K562 (cell line): ENCODE results near the gene PDLIM7. TPM values are rescaled to one million over a fixed set of nuclear protein-coding genes. Genes with fewer than 3 reads are reported as not detected.

Experiments
- ATF7 ChIP-seq: fragments of 450-650 bp; IDR thresholded peaks from 2 replicates; pipeline ENCODE4 v1.7.1; 2014; ENCODE audit warnings: mild to moderate bottlenecking, moderate library complexity
- BHLHE40 ChIP-seq: IDR thresholded peaks from 2 replicates; pipeline ENCODE4 v1.6.1; 2011; ENCODE audit warnings: low read length, improper control_type of control experiment
- CBFA2T2 ChIP-seq: fragments of 450-650 bp; conservative IDR thresholded peaks from 2 replicates; pipeline ENCODE4 v1.6.1; 2017; ENCODE audit warnings: mild to moderate bottlenecking
- CC2D1A ChIP-seq: fragments of 450-650 bp; IDR thresholded peaks from 2 replicates; pipeline ENCODE4 v1.6.1; 2017; ENCODE audit warnings: mild to moderate bottlenecking
- EP300 ChIP-seq: IDR thresholded peaks from 2 replicates; pipeline ENCODE4 v1.6.1; 2012; ENCODE audit warnings: low read length, improper control_type of control experiment
- ETV5 ChIP-seq: sonication (generic); formaldehyde crosslinking; IDR thresholded peaks from 2 replicates; pipeline ENCODE4 v1.4.0; 2020; ENCODE audit warnings: low read depth, mild to moderate bottlenecking, missing genetic modification reagents
- FOXM1 ChIP-seq, 2 experiments: fragments of 450-650 bp in 1 of 2; sonication (generic) in 1 of 2; formaldehyde crosslinking in 1 of 2; IDR thresholded peaks; 2 replicates each; pipeline versions ENCODE4 v1.6.1 to v1.9.0; 2017 to 2022; ENCODE audit warnings: low read depth in 2 of 2, mild to moderate bottlenecking in 2 of 2, missing genetic modification reagents in 1 of 2, moderate library complexity in 1 of 2
- GATA2 ChIP-seq: sonication (generic); formaldehyde crosslinking; IDR thresholded peaks from 2 replicates; pipeline ENCODE4 v1.4.0; 2020; ENCODE audit warnings: mild to moderate bottlenecking, missing genetic modification reagents
- MAZ ChIP-seq, 2 experiments: fragments of 450-650 bp in 1 of 2; sonication (generic) in 1 of 2; formaldehyde crosslinking; IDR thresholded peaks in 1 of 2; conservative IDR thresholded peaks in 1 of 2; 2 replicates each; pipeline versions ENCODE4 v1.4.0 to v1.5.0; 2020; ENCODE audit warnings: mild to moderate bottlenecking in 1 of 2, missing genetic modification reagents in 1 of 2
- MBD2 ChIP-seq: sonication (generic); IDR thresholded peaks from 2 replicates; pipeline ENCODE4 v1.6.1; 2016; ENCODE audit warnings: low read depth, borderline replicate concordance
- MITF ChIP-seq: IDR thresholded peaks from 2 replicates; pipeline ENCODE4 v1.6.1; 2014; ENCODE audit warnings: antibody characterized with exemption
- MTA2 ChIP-seq: fragments of 450-650 bp; IDR thresholded peaks from 2 replicates; pipeline ENCODE4 v1.6.1; 2016; ENCODE audit warnings: low read depth
- MYNN ChIP-seq, 2 experiments: sonication (generic); formaldehyde crosslinking in 1 of 2; IDR thresholded peaks; 2 replicates each; pipeline versions ENCODE4 v1.5.0 to v1.6.1; 2016 to 2020; ENCODE audit warnings: antibody characterized with exemption in 1 of 2, missing genetic modification reagents in 1 of 2
- SMAD1 ChIP-seq: fragments of 150-350 bp; IDR thresholded peaks from 2 replicates; pipeline ENCODE4 v1.6.1; 2014; ENCODE audit warnings: low read length, low read depth; ENCODE audit not compliant: partially characterized antibody
- SMAD2 ChIP-seq: fragments of 150-350 bp; IDR thresholded peaks from 2 replicates; pipeline ENCODE4 v1.6.1; 2014; ENCODE audit warnings: low read depth, mild to moderate bottlenecking, low read length
- SP2 ChIP-seq: IDR thresholded peaks from 2 replicates; pipeline ENCODE4 v1.6.1; 2011; ENCODE audit warnings: mild to moderate bottlenecking, low read depth, low read length, moderate library complexity; ENCODE audit not compliant: poor library complexity, severe bottlenecking; ENCODE audit errors: extremely low read depth
- TCF3 ChIP-seq: sonication (generic); formaldehyde crosslinking; IDR thresholded peaks from 2 replicates; pipeline ENCODE4 v1.4.0; 2020; ENCODE audit warnings: mild to moderate bottlenecking, missing genetic modification reagents
- ZNF274 ChIP-seq: IDR thresholded peaks from 2 replicates; pipeline ENCODE4 v1.6.1; 2011; ENCODE audit warnings: low read depth, mild to moderate bottlenecking, low read length, moderate library complexity, borderline replicate concordance
- ZNF644 ChIP-seq: fragments of 200-800 bp; sonication (Bioruptor generic); IDR thresholded peaks from 2 replicates; pipeline ENCODE4 v1.6.1; 2016; ENCODE audit warnings: low read depth, missing genetic modification characterization, missing compliant biosample characterization
- ZNF766 ChIP-seq: fragments of 200-800 bp; sonication (Bioruptor generic); conservative IDR thresholded peaks from 2 replicates; pipeline ENCODE4 v1.6.1; 2016; ENCODE audit warnings: missing genetic modification characterization, missing compliant biosample characterization
- polyA plus RNA-seq, 8 experiments: library from polyadenylated mRNA; depleted of rRNA in 4 of 8; stranded (reverse) in 5 of 8; unstranded in 3 of 8; fragments of >200 nt; fragmentation: Nextera tagmentation in 2 of 8; fragmentation: Illumina TruSeq in 1 of 8; extraction: Ambion mirVana in 2 of 8; extraction: Trizol in 1 of 8; gene quantifications; 2 replicates each; pipeline versions ENCODE4 v1.2.1 to v1.2.3, GENCODE V29; 2011 to 2014; ENCODE audit warnings: inconsistent platforms in 1 of 8, missing spikeins in 1 of 8
- total RNA-seq, 7 experiments: library from RNA; depleted of rRNA in 6 of 7; stranded (reverse); fragments of >200 nt in 6 of 7; fragmentation: Illumina TruSeq in 2 of 7; extraction: Trizol in 2 of 7; gene quantifications; 2 replicates each; pipeline versions ENCODE4 v1.2.1 to v1.2.3, GENCODE V29; 2011 to 2021; ENCODE audit warnings: low replicate concordance in 1 of 7
- TF ChIP-seq, protein P1 (sequence below): sonication (generic); IDR thresholded peaks from 2 replicates; pipeline ENCODE4 v1.6.1; 2016
- TF ChIP-seq, protein P2 (sequence below): fragments of 150-350 bp; conservative IDR thresholded peaks from 2 replicates; pipeline ENCODE4 v1.6.1; 2014; ENCODE audit warnings: low read length

The PDLIM7 gene
- total and polyA plus RNA-seq, 9 of the 15 experiments (the other 6 are each of a cell fraction or from before 2014, with no cell fraction given): 2.1 to 124 (median 32.6) TPM

DNA sequence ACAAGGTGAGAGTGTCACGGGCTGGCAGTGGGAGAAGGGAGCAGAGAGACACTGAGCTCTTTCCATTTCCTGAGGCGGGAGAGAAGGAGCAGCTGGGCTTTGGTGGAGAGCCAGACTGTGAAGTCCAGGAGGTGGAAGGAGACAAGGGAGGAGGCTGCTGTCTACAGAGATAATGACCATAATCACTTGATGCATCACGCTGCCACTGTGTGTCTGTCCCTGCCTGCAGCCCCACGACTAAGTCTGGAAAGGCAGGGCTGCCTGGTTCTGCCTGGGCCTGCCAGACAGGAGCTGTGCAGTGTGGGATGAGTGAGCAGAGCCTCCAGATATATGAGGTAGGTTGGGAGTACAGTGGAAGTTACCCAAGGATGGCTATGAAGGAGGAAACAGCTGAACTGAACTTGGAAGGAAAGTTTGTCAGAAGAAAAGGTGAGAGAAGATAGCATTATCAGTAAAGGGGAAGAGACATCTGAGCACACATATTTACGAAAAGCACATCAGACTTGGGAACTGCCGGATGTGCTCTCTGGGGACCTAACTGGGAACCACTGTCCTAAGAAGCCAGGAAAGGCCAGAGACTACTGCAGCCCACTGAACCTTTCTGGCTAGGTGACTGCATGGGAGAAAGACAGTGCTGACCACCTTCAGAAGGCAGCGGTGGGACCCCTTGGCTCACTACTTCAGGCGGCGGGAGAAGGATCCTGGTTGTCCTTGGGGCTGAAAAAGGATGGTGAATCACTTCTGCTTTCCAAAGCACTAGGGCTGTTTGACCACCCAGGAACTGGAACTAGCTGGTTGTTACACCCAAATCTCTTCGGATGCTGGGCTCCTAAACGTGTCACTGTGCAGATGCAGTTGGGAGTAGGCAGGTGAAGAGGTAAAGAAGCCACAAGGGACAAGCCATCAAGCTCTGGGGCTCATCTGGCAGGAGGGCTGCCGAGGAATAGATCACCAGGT lies 32.1 kb upstream of the PDLIM7 start (continued):
- peak; percentile 54; the same call in 1 of the 2 replicates for TF ChIP-seq FOXM1 (IDR thresholded peaks at IDR 0.05; ENCODE audit: low read depth)
- no peak for TF ChIP-seq FOXM1 (CRISPR knock-in tag; IDR thresholded peaks at IDR 0.05; ENCODE audit: low read depth)
- TF ChIP-seq CC2D1A: peak; percentile 67; the same call in 1 of the 2 replicates
- peak; percentile 81 for TF ChIP-seq MTA2
- peak; percentile 92 for TF ChIP-seq TCF3 (CRISPR knock-in tag)
- TF ChIP-seq MBD2: 0 out of 2 replicates have a peak, but pooled peaks have one; percentile 40
- TF ChIP-seq SMAD1: peak; percentile 58
- no peak; a peak in 1 of 4 replicates for TF ChIP-seq MAZ (CRISPR knock-in tag; conservative IDR thresholded peaks at IDR 0.05 in 1 of 2, IDR thresholded peaks at IDR 0.05 in 1 of 2)
- TF ChIP-seq SMAD2: no peak
- 0 out of 2 replicates have a peak, but pooled peaks have one; percentile 23 for TF ChIP-seq ATF7
- peak; percentile 22; the same call in 1 of the 2 replicates for TF ChIP-seq ZNF274
- TF ChIP-seq EP300: peak; percentile 66; the same call in 1 of the 2 replicates
- TF ChIP-seq, protein P1, sequence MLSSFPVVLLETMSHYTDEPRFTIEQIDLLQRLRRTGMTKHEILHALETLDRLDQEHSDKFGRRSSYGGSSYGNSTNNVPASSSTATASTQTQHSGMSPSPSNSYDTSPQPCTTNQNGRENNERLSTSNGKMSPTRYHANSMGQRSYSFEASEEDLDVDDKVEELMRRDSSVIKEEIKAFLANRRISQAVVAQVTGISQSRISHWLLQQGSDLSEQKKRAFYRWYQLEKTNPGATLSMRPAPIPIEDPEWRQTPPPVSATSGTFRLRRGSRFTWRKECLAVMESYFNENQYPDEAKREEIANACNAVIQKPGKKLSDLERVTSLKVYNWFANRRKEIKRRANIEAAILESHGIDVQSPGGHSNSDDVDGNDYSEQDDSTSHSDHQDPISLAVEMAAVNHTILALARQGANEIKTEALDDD: peak; percentile 33; the same call in 1 of the 2 replicates
- TF ChIP-seq ZNF644: no peak
- peak; percentile 64; the same call in 1 of the 2 replicates for TF ChIP-seq MYNN (IDR thresholded peaks at IDR 0.05)
- TF ChIP-seq MYNN (CRISPR knock-in tag; IDR thresholded peaks at IDR 0.05): no peak
- peak; percentile 93 for TF ChIP-seq GATA2 (CRISPR knock-in tag)
- TF ChIP-seq ZNF766 (CRISPR knock-in tag): peak; percentile 76; the same call in 1 of the 2 replicates
- TF ChIP-seq MITF: peak; percentile 30; the same call in 1 of the 2 replicates
- TF ChIP-seq CBFA2T2: peak; percentile 92
- TF ChIP-seq, protein P2, sequence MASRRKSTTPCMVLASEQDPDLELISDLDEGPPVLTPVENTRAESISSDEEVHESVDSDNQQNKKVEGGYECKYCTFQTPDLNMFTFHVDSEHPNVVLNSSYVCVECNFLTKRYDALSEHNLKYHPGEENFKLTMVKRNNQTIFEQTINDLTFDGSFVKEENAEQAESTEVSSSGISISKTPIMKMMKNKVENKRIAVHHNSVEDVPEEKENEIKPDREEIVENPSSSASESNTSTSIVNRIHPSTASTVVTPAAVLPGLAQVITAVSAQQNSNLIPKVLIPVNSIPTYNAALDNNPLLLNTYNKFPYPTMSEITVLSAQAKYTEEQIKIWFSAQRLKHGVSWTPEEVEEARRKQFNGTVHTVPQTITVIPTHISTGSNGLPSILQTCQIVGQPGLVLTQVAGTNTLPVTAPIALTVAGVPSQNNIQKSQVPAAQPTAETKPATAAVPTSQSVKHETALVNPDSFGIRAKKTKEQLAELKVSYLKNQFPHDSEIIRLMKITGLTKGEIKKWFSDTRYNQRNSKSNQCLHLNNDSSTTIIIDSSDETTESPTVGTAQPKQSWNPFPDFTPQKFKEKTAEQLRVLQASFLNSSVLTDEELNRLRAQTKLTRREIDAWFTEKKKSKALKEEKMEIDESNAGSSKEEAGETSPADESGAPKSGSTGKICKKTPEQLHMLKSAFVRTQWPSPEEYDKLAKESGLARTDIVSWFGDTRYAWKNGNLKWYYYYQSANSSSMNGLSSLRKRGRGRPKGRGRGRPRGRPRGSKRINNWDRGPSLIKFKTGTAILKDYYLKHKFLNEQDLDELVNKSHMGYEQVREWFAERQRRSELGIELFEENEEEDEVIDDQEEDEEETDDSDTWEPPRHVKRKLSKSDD: no peak
- TF ChIP-seq SP2: no peak
- TF ChIP-seq BHLHE40: peak; percentile 64
- TF ChIP-seq ETV5 (CRISPR knock-in tag): peak; percentile 25; the same call in 1 of the 2 replicates
